ENCODE results near the gene COL12A1. TPM values are rescaled to one million over a fixed set of nuclear protein-coding genes. Genes with fewer than 3 reads are reported as not detected.

COL12A1 gene
- total RNA-seq, 2 experiments from 2014 or later: not detected

GRCh38 chr6:75223428-75223827 lies 17.6 kb upstream of the COL12A1 start:
- Mint-ChIP-seq H3K27ac (no peak overlapping the region), H3K4me3 (no peak overlapping the region), H3K9me3 (no peaks in the 10 kb centered on the region), H3K4me1 (ENCODE audit: low read depth) (no peaks in the 10 kb centered on the region), H3K36me3 (ENCODE audit: low read depth) (no peaks in the 10 kb centered on the region), H3K27me3 (peaks cover 43% of the 10 kb centered on the region)
- no peak for ATAC-seq (ENCODE audit: poor library complexity)
- ChIA-PET POLR2A (no interaction called here), CTCF (no interaction called here)
- H3K27ac ChIP-seq (ENCODE audit: low read depth in 1 of 2, low read length in 2 of 2): no peak overlapping the region
- intact Hi-C loops (cut with DNase I, micrococcal nuclease): no loop called here
- no peaks in the 10 kb centered on the region for H3K36me3 ChIP-seq (ENCODE audit: insufficient read depth, low read length)
- no peak for TF ChIP-seq CTCF (IDR thresholded peaks at IDR 0.05)
- peaks cover 5 to 15% of the 10 kb centered on the region in 2 experiments for H3K27me3 ChIP-seq (ENCODE audit: control insufficient read depth in 1 of 2, insufficient read depth in 2 of 2, low read length in 2 of 2)
- H3K4me1 ChIP-seq (ENCODE audit: insufficient read depth, low read length): no peaks in the 10 kb centered on the region
- no peak overlapping the region for H3K4me3 ChIP-seq (ENCODE audit: low read length)
- no peaks in the 10 kb centered on the region for H3K9me3 ChIP-seq (ENCODE audit: control insufficient read depth in 1 of 2, insufficient read depth in 1 of 2, low read length in 2 of 2)
- DNase-seq: no peak

- intact Hi-C loops (cut with DNase I, micrococcal nuclease): no loop called here
- Histone ChIP-seq H3K36me3 (ENCODE audit: insufficient read depth, low read length) (no peaks in the 10 kb centered on the region), H3K9me3 (ENCODE audit: control insufficient read depth in 1 of 2, insufficient read depth in 1 of 2, low read length in 2 of 2) (no peaks in the 10 kb centered on the region), H3K4me3 (ENCODE audit: low read length) (no peak overlapping the region), H3K27me3 (ENCODE audit: control insufficient read depth in 1 of 2, insufficient read depth in 2 of 2, low read length in 2 of 2) (peaks cover 5 to 21% of the 10 kb centered on the region in 2 experiments), H3K27ac (ENCODE audit: low read depth in 1 of 2, low read length in 2 of 2) (no peak overlapping the region), H3K4me1 (ENCODE audit: insufficient read depth, low read length) (no peaks in the 10 kb centered on the region)
- TF ChIP-seq CTCF (IDR thresholded peaks at IDR 0.05): no peak
- Mint-ChIP-seq H3K27me3 (peaks cover 54% of the 10 kb centered on the region), H3K9me3 (no peaks in the 10 kb centered on the region), H3K27ac (no peak overlapping the region), H3K4me1 (ENCODE audit: low read depth) (no peaks in the 10 kb centered on the region), H3K4me3 (no peak overlapping the region), H3K36me3 (ENCODE audit: low read depth) (no peaks in the 10 kb centered on the region)
- ATAC-seq (ENCODE audit: poor library complexity) (no peak), DNase-seq (no peak)
- ChIA-PET POLR2A (no interaction called here), CTCF (no interaction called here)
These were observed 16.4 kb upstream of the COL12A1 start for GRCh38 chr6:75222261-75222660.

DNA sequence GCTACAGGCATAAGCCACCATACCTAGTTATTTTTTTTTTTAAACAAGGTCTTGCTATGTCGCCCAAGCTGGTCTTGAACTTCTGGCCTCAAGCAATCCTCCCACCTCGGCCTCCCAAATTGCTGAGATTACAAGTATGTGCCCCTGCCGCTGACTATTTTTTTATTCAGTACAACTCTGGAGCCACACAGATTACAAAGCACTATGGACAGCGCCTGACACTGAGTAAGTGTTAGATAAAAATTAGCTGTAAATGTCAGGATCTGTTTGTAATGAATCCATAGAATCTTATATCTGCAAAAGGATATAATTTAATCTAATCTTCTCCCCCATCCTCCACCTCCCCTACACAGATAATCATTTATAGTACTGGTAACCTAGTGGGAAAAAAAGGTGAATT lies 15.3 kb upstream of the COL12A1 start:
- POLR2A ChIA-PET: interaction anchor here (1.1 kb wide), 1 partner anchor 22 kb away, joined by 4 read pairs; the partner anchor contains the start of gene COX7A2

More for the DNA sequence above, 15.3 kb upstream of the COL12A1 start:
- CTCF ChIA-PET: no interaction called here
- H3K4me3 Mint-ChIP-seq: no peak overlapping the region
- no peaks in the 10 kb centered on the region for H3K4me1 Mint-ChIP-seq (ENCODE audit: low read depth)
- H3K27me3 ChIP-seq (ENCODE audit: control insufficient read depth in 1 of 2, insufficient read depth in 2 of 2, low read length in 2 of 2): peaks cover 5 to 21% of the 10 kb centered on the region in 2 experiments
- intact Hi-C loops (cut with DNase I, micrococcal nuclease): no loop called here
- TF ChIP-seq CTCF (IDR thresholded peaks at IDR 0.05): no peak
- no peaks in the 10 kb centered on the region for H3K4me1 ChIP-seq (ENCODE audit: insufficient read depth, low read length)
- ATAC-seq (ENCODE audit: poor library complexity): no peak
- no peak overlapping the region for H3K27ac ChIP-seq (ENCODE audit: low read depth in 1 of 2, low read length in 2 of 2)
- H3K36me3 ChIP-seq (ENCODE audit: insufficient read depth, low read length): no peaks in the 10 kb centered on the region
- no peak for DNase-seq
- H3K4me3 ChIP-seq (ENCODE audit: low read length): no peak overlapping the region
- H3K27ac Mint-ChIP-seq: no peak overlapping the region
- H3K36me3 Mint-ChIP-seq (ENCODE audit: low read depth): no peaks in the 10 kb centered on the region
- peaks cover 62% of the 10 kb centered on the region for H3K27me3 Mint-ChIP-seq
- no peaks in the 10 kb centered on the region for H3K9me3 ChIP-seq (ENCODE audit: control insufficient read depth in 1 of 2, insufficient read depth in 1 of 2, low read length in 2 of 2)
- H3K9me3 Mint-ChIP-seq: no peaks in the 10 kb centered on the region
